HEK293 (cell line): Measurements from ENCODE around the gene KLHDC4.

ENCODE experiments used
- CTCF ChIA-PET: fragments of 350-600 bp; formaldehyde crosslinking; extraction: SDS; loops from one replicate; lab custom pipeline; 2021; ENCODE audit warnings: antibody characterized with exemption; lab: Yijun Ruan, JAX
- POLR2A ChIA-PET: fragments of 300-600 bp; formaldehyde crosslinking; extraction: SDS; loops from one replicate; lab custom pipeline; 2020; ENCODE audit warnings: antibody characterized with exemption, inconsistent platforms; lab: Yijun Ruan, JAX
- H3K27ac ChIP-seq: fragments of 200-500 bp; sonication (Bioruptor generic); 2 replicates; pipeline ENCODE4 v1.5.1; 2014; ENCODE audit warnings: low read depth, low read length, control low read depth, inconsistent platforms; ENCODE audit errors: extremely low read depth
- H3K36me3 ChIP-seq, 2 experiments: fragments of 200-500 bp in 1 of 2; sonication (Bioruptor generic) in 1 of 2; 1 replicate in 1 of 2; 2 replicates in 1 of 2; pipeline ENCODE4 v1.5.1; 2014 to 2017; ENCODE audit warnings: inconsistent platforms in 2 of 2, low read length in 2 of 2; ENCODE audit not compliant: control insufficient read depth in 2 of 2, insufficient read depth in 1 of 2
- H3K4me1 ChIP-seq: fragments of 200-500 bp; sonication (Bioruptor generic); 2 replicates; pipeline ENCODE4 v1.5.1; 2014; ENCODE audit warnings: mild to moderate bottlenecking, low read length, inconsistent platforms; ENCODE audit not compliant: control insufficient read depth, insufficient read depth
- H3K4me3 ChIP-seq: 2 replicates; pipeline ENCODE4 v1.5.1; 2011; ENCODE audit warnings: low read depth, mild to moderate bottlenecking, control low read depth, low read length, moderate library complexity
- H3K9me3 ChIP-seq: fragments of 200-500 bp; sonication (Bioruptor generic); 2 replicates; pipeline ENCODE4 v1.5.1; 2014; ENCODE audit warnings: low read depth, low read length, inconsistent platforms; ENCODE audit not compliant: control insufficient read depth, insufficient read depth
- GFI1B ChIP-seq: fragments of 450-650 bp; formaldehyde crosslinking; IDR thresholded peaks from 2 replicates; pipeline ENCODE4 v1.5.1; 2016; ENCODE audit warnings: missing biosample characterization, missing genetic modification characterization
- GLIS2 ChIP-seq: fragments of 450-650 bp; formaldehyde crosslinking; IDR thresholded peaks from 2 replicates; pipeline ENCODE4 v1.5.1; 2016; ENCODE audit warnings: missing biosample characterization, missing genetic modification characterization
- IKZF3 ChIP-seq: fragments of 450-650 bp; IDR thresholded peaks from 2 replicates; pipeline ENCODE4 v1.5.0; 2018; ENCODE audit warnings: missing biosample characterization, mild to moderate bottlenecking, missing genetic modification characterization, moderate library complexity
- SP2 ChIP-seq: fragments of 450-650 bp; formaldehyde crosslinking; IDR thresholded peaks from 2 replicates; pipeline ENCODE4 v1.5.1; 2016; ENCODE audit warnings: missing biosample characterization, missing genetic modification characterization
- ZIC2 ChIP-seq: fragments of 450-650 bp; formaldehyde crosslinking; IDR thresholded peaks from 2 replicates; pipeline ENCODE4 v1.5.1; 2016; ENCODE audit warnings: missing biosample characterization, missing genetic modification characterization
- ZNF169 ChIP-seq: fragments of 450-650 bp; formaldehyde crosslinking; IDR thresholded peaks from 2 replicates; pipeline ENCODE4 v1.5.1; 2016; ENCODE audit warnings: missing biosample characterization, missing genetic modification characterization
- ZNF223 ChIP-seq: fragments of 450-650 bp; formaldehyde crosslinking; IDR thresholded peaks from 2 replicates; pipeline ENCODE4 v1.5.1; 2016; ENCODE audit warnings: missing biosample characterization, missing genetic modification characterization
- ZNF24 ChIP-seq: fragments of 450-650 bp; formaldehyde crosslinking; IDR thresholded peaks from 2 replicates; pipeline ENCODE4 v1.5.1; 2016; ENCODE audit warnings: missing biosample characterization, missing genetic modification characterization
- ZNF341 ChIP-seq: fragments of 450-650 bp; formaldehyde crosslinking; IDR thresholded peaks from 2 replicates; pipeline ENCODE4; 2016; ENCODE audit warnings: low read depth, missing biosample characterization, missing genetic modification characterization
- ZNF555 ChIP-seq: fragments of 450-650 bp; formaldehyde crosslinking; conservative IDR thresholded peaks from 2 replicates; pipeline ENCODE4 v1.5.1; 2017; ENCODE audit warnings: missing biosample characterization, mild to moderate bottlenecking, missing genetic modification characterization, inconsistent platforms
- ZNF596 ChIP-seq: fragments of 450-650 bp; IDR thresholded peaks from 2 replicates; pipeline ENCODE4 v1.5.0; 2018; ENCODE audit warnings: missing biosample characterization, mild to moderate bottlenecking, missing genetic modification characterization, moderate library complexity
- ZNF623 ChIP-seq: fragments of 450-650 bp; formaldehyde crosslinking; IDR thresholded peaks from 2 replicates; pipeline ENCODE4 v1.5.1; 2016; ENCODE audit warnings: missing biosample characterization, missing genetic modification characterization
- ZNF624 ChIP-seq: fragments of 450-650 bp; formaldehyde crosslinking; IDR thresholded peaks from 2 replicates; pipeline ENCODE4 v1.5.1; 2017; ENCODE audit warnings: missing biosample characterization, missing genetic modification characterization
- ZNF660 ChIP-seq: fragments of 450-650 bp; IDR thresholded peaks from 2 replicates; pipeline ENCODE4 v1.5.1; 2018; ENCODE audit warnings: missing biosample characterization, mild to moderate bottlenecking, missing genetic modification characterization
- ZNF670 ChIP-seq: fragments of 450-650 bp; formaldehyde crosslinking; IDR thresholded peaks from 2 replicates; pipeline ENCODE4 v1.5.1; 2016; ENCODE audit warnings: missing biosample characterization, missing genetic modification characterization, low read depth
- ZNF837 ChIP-seq: fragments of 450-650 bp; formaldehyde crosslinking; IDR thresholded peaks from 2 replicates; pipeline ENCODE4 v1.5.1; 2016; ENCODE audit warnings: missing biosample characterization, missing genetic modification characterization
- ZSCAN16 ChIP-seq: fragments of 450-650 bp; formaldehyde crosslinking; IDR thresholded peaks from 2 replicates; pipeline ENCODE4 v1.5.1; 2016; ENCODE audit warnings: missing biosample characterization, missing genetic modification characterization
- TF ChIP-seq, protein P1 (sequence below): fragments of 450-650 bp; formaldehyde crosslinking; IDR thresholded peaks from 2 replicates; pipeline ENCODE4 v1.5.1; 2016; ENCODE audit warnings: missing biosample characterization, missing genetic modification characterization
- TF ChIP-seq, protein P2 (sequence below): fragments of 450-650 bp; formaldehyde crosslinking; IDR thresholded peaks from 2 replicates; pipeline ENCODE4 v1.5.1; 2016; ENCODE audit warnings: missing biosample characterization, missing genetic modification characterization
- TF ChIP-seq, protein P3 (sequence below): fragments of 450-650 bp; formaldehyde crosslinking; IDR thresholded peaks from 2 replicates; pipeline ENCODE4 v1.5.1; 2016; ENCODE audit warnings: missing biosample characterization, missing genetic modification characterization
- TF ChIP-seq, protein P4 (sequence below): fragments of 450-650 bp; formaldehyde crosslinking; IDR thresholded peaks from 2 replicates; pipeline ENCODE4 v1.5.1; 2016; ENCODE audit warnings: missing biosample characterization, missing genetic modification characterization

The KLHDC4 gene

DNA sequence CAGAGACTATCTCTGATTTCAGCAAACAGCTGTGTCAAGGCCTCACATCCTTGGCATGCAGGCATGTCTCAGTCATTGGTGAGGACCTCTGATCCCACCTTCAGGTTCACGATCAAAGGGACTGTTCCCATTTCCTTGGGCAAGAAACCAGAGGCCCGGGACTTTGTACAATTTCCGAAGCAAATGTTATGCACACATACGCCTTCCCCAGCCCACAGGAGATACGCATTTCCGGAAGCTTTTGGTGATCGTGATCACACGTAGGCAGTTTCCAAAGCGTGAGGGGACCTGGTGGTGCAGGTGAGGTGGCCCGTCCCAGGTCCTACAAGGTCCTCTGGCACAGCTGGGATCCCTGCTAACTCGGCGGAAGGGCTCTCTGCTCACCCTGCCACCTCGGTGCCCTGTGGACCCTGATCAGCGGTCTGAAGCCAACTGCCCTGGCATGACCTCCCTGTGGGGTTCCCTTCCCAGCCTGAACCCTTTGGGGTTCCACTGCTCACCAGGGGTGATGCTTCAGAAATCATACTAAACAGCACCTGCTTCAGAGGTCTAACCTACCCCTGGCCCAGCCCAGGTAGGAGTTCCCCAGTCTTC, 28.8 kb upstream of the KLHDC4 start:
- Histone ChIP-seq H3K9me3 (no peaks in the 10 kb centered on the region), H3K36me3 (no peaks in the 10 kb centered on the region), H3K4me1 (no peaks in the 10 kb centered on the region), H3K4me3 (no peak overlapping the region), H3K27ac (no peak overlapping the region)
- ChIA-PET POLR2A (no interaction called here), CTCF (interaction anchor here (0.6 to 7.0 kb wide), 2 partner anchors 14 to 17 kb away, joined by 3 to 52 read pairs; no protein-coding TSS in a partner anchor)
- no peak for TF ChIP-seq ZNF837 (tag by site-specific recombination)

DNA sequence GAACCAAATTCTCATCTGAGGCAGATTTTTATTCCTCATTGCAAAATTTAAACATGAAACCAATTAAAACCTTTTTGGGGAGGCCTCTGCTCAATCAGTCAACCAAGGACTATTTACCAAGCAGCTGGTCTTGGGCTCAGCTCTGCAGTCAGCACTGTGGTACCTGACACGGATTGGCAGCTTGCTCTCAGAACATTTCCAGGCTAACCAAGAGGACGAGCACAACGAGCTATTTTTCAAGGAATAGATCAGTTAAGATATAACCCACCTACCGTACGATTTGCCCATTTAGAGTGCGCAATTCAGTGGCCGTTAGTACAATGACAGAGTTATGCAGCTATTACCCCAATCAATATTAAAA, 26.4 kb upstream of the KLHDC4 start:
- Histone ChIP-seq H3K4me1 (no peaks in the 10 kb centered on the region), H3K36me3 (no peaks in the 10 kb centered on the region), H3K4me3 (no peak overlapping the region), H3K9me3 (no peaks in the 10 kb centered on the region), H3K27ac (no peak overlapping the region)
- no peak for TF ChIP-seq ZNF670 (tag by site-specific recombination)
- TF ChIP-seq ZNF660 (tag by site-specific recombination): peak; percentile 71; the same call in 1 of the 2 replicates
- ChIA-PET POLR2A (no interaction called here), CTCF (interaction anchor here (0.7 to 7.0 kb wide), 3 partner anchors 12 to 79 kb away, joined by 3 to 52 read pairs (median 4); no protein-coding TSS in a partner anchor)

DNA sequence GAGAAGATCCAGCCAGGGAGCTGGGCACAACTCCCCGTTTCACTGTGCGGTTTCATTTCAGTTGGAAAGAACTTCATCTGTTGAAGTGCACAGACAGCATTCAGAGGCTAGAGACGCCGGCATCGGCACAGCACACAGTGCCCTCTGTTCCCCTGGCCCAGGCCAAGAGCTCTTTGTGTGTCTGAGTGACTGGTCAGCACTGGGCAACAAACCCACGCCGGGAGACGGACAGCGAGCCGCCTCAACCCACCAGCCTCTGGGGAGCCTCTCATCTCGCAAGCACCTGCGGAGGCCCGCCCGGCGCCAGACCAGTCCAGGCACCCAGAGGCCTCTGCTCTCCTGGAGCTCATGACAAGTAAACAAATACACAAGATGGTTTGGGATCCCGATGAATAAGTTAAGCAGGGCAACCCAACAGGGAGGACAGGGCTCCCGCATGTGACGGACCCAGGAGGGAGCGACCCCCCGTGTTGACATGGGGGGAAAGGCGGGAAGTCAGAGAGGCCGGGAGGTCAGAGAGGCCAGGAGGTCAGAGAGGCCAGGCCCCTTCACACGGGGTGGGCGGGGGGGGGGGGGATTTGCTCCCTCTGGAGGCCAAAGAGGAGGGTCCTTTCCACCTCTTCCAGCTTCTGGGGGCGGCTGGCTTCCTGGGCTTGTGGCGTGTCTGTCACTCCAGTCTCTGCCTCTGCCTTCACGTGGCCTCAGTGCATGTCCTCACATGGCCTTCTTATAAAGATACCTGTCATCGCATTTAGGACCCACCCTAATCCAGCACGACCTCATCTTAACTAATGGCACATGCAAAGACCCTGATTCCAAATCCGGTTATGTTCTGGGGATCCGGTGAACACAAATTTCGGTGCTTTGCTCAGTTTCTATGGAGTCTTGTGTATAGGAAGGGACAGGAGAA, 25.8 kb upstream of the KLHDC4 start:
- H3K4me3 ChIP-seq: no peak overlapping the region
- H3K36me3 ChIP-seq: no peaks in the 10 kb centered on the region
- no peak overlapping the region for H3K27ac ChIP-seq
- no peaks in the 10 kb centered on the region for H3K9me3 ChIP-seq
- ChIA-PET POLR2A (interaction anchor here (0.9 kb wide), 1 partner anchor 10 kb away, joined by 3 read pairs; no protein-coding TSS in a partner anchor), CTCF (interaction anchor here (0.7 to 7.0 kb wide), 4 partner anchors 11 to 80 kb away, joined by 3 to 52 read pairs (median 7); no protein-coding TSS in a partner anchor)
- no peaks in the 10 kb centered on the region for H3K4me1 ChIP-seq
- TF ChIP-seq, protein P1, sequence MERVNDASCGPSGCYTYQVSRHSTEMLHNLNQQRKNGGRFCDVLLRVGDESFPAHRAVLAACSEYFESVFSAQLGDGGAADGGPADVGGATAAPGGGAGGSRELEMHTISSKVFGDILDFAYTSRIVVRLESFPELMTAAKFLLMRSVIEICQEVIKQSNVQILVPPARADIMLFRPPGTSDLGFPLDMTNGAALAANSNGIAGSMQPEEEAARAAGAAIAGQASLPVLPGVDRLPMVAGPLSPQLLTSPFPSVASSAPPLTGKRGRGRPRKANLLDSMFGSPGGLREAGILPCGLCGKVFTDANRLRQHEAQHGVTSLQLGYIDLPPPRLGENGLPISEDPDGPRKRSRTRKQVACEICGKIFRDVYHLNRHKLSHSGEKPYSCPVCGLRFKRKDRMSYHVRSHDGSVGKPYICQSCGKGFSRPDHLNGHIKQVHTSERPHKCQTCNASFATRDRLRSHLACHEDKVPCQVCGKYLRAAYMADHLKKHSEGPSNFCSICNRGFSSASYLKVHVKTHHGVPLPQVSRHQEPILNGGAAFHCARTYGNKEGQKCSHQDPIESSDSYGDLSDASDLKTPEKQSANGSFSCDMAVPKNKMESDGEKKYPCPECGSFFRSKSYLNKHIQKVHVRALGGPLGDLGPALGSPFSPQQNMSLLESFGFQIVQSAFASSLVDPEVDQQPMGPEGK: 0 out of 2 replicates have a peak, but pooled peaks have one; percentile 24
- no peak for TF ChIP-seq ZNF223
- no peak for TF ChIP-seq ZNF341 (tag by site-specific recombination)
- TF ChIP-seq ZNF555: no peak
- TF ChIP-seq IKZF3 (tag by site-specific recombination): no peak
- TF ChIP-seq ZNF169 (tag by site-specific recombination): no peak
- TF ChIP-seq, protein P2, sequence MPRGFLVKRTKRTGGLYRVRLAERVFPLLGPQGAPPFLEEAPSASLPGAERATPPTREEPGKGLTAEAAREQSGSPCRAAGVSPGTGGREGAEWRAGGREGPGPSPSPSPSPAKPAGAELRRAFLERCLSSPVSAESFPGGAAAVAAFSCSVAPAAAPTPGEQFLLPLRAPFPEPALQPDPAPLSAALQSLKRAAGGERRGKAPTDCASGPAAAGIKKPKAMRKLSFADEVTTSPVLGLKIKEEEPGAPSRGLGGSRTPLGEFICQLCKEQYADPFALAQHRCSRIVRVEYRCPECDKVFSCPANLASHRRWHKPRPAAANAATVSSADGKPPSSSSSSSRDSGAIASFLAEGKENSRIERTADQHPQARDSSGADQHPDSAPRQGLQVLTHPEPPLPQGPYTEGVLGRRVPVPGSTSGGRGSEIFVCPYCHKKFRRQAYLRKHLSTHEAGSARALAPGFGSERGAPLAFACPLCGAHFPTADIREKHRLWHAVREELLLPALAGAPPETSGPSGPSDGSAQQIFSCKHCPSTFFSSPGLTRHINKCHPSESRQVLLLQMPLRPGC (tag by site-specific recombination): no peak
- TF ChIP-seq ZNF624 (tag by site-specific recombination): no peak
- TF ChIP-seq ZNF24 (tag by site-specific recombination): no peak
- TF ChIP-seq, protein P3, sequence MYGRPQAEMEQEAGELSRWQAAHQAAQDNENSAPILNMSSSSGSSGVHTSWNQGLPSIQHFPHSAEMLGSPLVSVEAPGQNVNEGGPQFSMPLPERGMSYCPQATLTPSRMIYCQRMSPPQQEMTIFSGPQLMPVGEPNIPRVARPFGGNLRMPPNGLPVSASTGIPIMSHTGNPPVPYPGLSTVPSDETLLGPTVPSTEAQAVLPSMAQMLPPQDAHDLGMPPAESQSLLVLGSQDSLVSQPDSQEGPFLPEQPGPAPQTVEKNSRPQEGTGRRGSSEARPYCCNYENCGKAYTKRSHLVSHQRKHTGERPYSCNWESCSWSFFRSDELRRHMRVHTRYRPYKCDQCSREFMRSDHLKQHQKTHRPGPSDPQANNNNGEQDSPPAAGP (tag by site-specific recombination): peak; percentile 60; the same call in 1 of the 2 replicates
- peak; percentile 38 for TF ChIP-seq ZNF623 (tag by site-specific recombination)
- TF ChIP-seq ZIC2 (tag by site-specific recombination): 0 out of 2 replicates have a peak, but pooled peaks have one; percentile 21
- no peak for TF ChIP-seq ZNF596
- TF ChIP-seq SP2: no peak
- TF ChIP-seq, protein P4, sequence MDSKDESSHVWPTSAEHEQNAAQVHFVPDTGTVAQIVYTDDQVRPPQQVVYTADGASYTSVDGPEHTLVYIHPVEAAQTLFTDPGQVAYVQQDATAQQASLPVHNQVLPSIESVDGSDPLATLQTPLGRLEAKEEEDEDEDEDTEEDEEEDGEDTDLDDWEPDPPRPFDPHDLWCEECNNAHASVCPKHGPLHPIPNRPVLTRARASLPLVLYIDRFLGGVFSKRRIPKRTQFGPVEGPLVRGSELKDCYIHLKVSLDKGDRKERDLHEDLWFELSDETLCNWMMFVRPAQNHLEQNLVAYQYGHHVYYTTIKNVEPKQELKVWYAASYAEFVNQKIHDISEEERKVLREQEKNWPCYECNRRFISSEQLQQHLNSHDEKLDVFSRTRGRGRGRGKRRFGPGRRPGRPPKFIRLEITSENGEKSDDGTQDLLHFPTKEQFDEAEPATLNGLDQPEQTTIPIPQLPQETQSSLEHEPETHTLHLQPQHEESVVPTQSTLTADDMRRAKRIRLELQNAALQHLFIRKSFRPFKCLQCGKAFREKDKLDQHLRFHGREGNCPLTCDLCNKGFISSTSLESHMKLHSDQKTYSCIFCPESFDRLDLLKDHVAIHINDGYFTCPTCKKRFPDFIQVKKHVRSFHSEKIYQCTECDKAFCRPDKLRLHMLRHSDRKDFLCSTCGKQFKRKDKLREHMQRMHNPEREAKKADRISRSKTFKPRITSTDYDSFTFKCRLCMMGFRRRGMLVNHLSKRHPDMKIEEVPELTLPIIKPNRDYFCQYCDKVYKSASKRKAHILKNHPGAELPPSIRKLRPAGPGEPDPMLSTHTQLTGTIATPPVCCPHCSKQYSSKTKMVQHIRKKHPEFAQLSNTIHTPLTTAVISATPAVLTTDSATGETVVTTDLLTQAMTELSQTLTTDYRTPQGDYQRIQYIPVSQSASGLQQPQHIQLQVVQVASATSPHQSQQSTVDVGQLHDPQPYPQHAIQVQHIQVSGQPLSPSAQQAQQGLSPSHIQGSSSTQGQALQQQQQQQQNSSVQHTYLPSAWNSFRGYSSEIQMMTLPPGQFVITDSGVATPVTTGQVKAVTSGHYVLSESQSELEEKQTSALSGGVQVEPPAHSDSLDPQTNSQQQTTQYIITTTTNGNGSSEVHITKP (tag by site-specific recombination): no peak
- no peak for TF ChIP-seq GFI1B
- no peak for TF ChIP-seq ZSCAN16 (tag by site-specific recombination)
- no peak for TF ChIP-seq GLIS2 (tag by site-specific recombination)
